Activated T-cell treated with anti-CD3 and anti-CD28 coated beads, Interleukin-2, amount 50 U/mL, for 4 hours (primary cell): ENCODE data around the gene DPH5. TPM values are rescaled to one million over a fixed set of nuclear protein-coding genes. Genes with fewer than 3 reads are reported as not detected.
"Not testable (repeated sequence)": the region's sequence is repeated elsewhere in the genome, so short reads cannot be mapped to it uniquely, and the experiment has no call there.

Experiments
- ATAC-seq, 2 donors: fragments of 200-7000 bp; cut with Tn5 transposase; one replicate each; pipeline ENCODE4 v1.10.0; 2021
- DNase-seq: peaks from one replicate; pipeline ENCODE4 v3.0.0-alpha.2; 2020
- H3K27me3 Mint-ChIP-seq: one replicate; pipeline ENCODE4 v1.8.0; 2021; ENCODE audit warnings: low read depth, mixed read lengths
- H3K36me3 Mint-ChIP-seq: one replicate; pipeline ENCODE4 v1.8.0; 2022; ENCODE audit warnings: mixed read lengths; ENCODE audit not compliant: insufficient read depth
- H3K4me1 Mint-ChIP-seq: one replicate; pipeline ENCODE4 v1.8.0; 2021; ENCODE audit warnings: low read depth, mixed read lengths
- H3K4me3 Mint-ChIP-seq: one replicate; pipeline ENCODE4 v1.8.0; 2021; ENCODE audit warnings: mild to moderate bottlenecking, moderate library complexity, mixed read lengths
- H3K9me3 Mint-ChIP-seq: one replicate; pipeline ENCODE4 v1.8.0; 2021; ENCODE audit warnings: mixed read lengths
- total RNA-seq, 3 donors: library from RNA; stranded (reverse); gene quantifications; one replicate each; pipeline ENCODE4 v1.2.1, GENCODE V29; 2021

DPH5 gene
- total RNA-seq, 3 donors from 2014 or later: 57.7 to 73.7 (median 72.4) TPM

GRCh38 chr1:100989306-100990077 is 36.1 kb downstream of the DPH5 start:
- Mint-ChIP-seq H3K9me3 (no peaks in the 10 kb centered on the region), H3K4me3 (no peak overlapping the region), H3K36me3 (peaks cover 45% of the 10 kb centered on the region), H3K27me3 (no peaks in the 10 kb centered on the region), H3K4me1 (peaks cover 14% of the 10 kb centered on the region)
- no peak for ATAC-seq
- DNase-seq: no peak

- DNase-seq: no peak
- Mint-ChIP-seq H3K4me1 (peaks cover 16% of the 10 kb centered on the region), H3K9me3 (no peaks in the 10 kb centered on the region), H3K36me3 (peaks cover 55% of the 10 kb centered on the region), H3K4me3 (no peak overlapping the region), H3K27me3 (no peaks in the 10 kb centered on the region)
- no peak for ATAC-seq
These were observed 37.5 kb downstream of the DPH5 start for GRCh38 chr1:100988121-100988520.

GRCh38 chr1:100982793-100983192 is 42.8 kb downstream of the DPH5 start:
- Mint-ChIP-seq H3K27me3 (no peaks in the 10 kb centered on the region), H3K4me1 (peaks cover 16% of the 10 kb centered on the region), H3K36me3 (peaks cover 65% of the 10 kb centered on the region), H3K9me3 (no peaks in the 10 kb centered on the region), H3K4me3 (no peak overlapping the region)
- ATAC-seq: no peak
- DNase-seq: no peak

- no peaks in the 10 kb centered on the region for H3K27me3 Mint-ChIP-seq
- H3K4me3 Mint-ChIP-seq: no peak overlapping the region
- DNase-seq (no peak), ATAC-seq (no peak)
- H3K36me3 Mint-ChIP-seq: peaks cover 65% of the 10 kb centered on the region
- H3K4me1 Mint-ChIP-seq: peaks cover 14% of the 10 kb centered on the region
- no peaks in the 10 kb centered on the region for H3K9me3 Mint-ChIP-seq
These were observed 46.0 kb downstream of the DPH5 start for GRCh38 chr1:100979631-100980030.

GRCh38 chr1:100976936-100977335 is 48.6 kb downstream of the DPH5 start:
- H3K4me1 Mint-ChIP-seq: peaks cover 18% of the 10 kb centered on the region
- H3K9me3 Mint-ChIP-seq: no peaks in the 10 kb centered on the region
- no peak for ATAC-seq
- no peaks in the 10 kb centered on the region for H3K27me3 Mint-ChIP-seq
- peaks cover 55% of the 10 kb centered on the region for H3K36me3 Mint-ChIP-seq
- H3K4me3 Mint-ChIP-seq: no peak overlapping the region
- DNase-seq: no peak

- H3K36me3 Mint-ChIP-seq: peaks cover 51% of the 10 kb centered on the region
- no peaks in the 10 kb centered on the region for H3K9me3 Mint-ChIP-seq
- H3K4me1 Mint-ChIP-seq: peaks cover 37% of the 10 kb centered on the region
- ATAC-seq (no peak), DNase-seq (no peak)
- H3K4me3 Mint-ChIP-seq: no peak overlapping the region
- H3K27me3 Mint-ChIP-seq: no peaks in the 10 kb centered on the region
These were observed 53.4 kb downstream of the DPH5 start for GRCh38 chr1:100972185-100972584.

DNA sequence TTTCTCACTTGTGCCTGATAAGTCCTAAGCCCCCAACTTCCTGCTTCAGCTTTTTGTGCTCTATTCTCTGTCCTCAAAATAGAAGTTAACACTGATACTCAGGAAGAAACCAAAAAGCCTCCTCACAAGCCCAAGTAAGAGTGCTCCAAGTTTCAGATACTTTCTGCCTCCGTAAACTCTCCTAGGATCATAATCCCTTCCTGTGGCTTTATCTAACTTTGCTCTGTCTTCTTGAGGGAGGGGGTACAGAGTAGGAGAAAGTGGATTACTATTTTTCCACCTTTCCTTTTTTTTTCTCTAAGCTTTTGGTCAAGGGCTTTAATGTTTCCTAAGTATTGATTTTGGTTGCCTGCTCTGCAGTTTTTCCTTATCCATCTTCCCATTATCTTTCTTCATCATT is 54.6 kb downstream of the DPH5 start:
- H3K9me3 Mint-ChIP-seq: no peaks in the 10 kb centered on the region
- H3K4me1 Mint-ChIP-seq: peaks cover 35% of the 10 kb centered on the region
- H3K27me3 Mint-ChIP-seq: no peaks in the 10 kb centered on the region
- H3K4me3 Mint-ChIP-seq: no peak overlapping the region
- peaks cover 51% of the 10 kb centered on the region for H3K36me3 Mint-ChIP-seq
- DNase-seq (no peak), ATAC-seq (no peak)

DNA sequence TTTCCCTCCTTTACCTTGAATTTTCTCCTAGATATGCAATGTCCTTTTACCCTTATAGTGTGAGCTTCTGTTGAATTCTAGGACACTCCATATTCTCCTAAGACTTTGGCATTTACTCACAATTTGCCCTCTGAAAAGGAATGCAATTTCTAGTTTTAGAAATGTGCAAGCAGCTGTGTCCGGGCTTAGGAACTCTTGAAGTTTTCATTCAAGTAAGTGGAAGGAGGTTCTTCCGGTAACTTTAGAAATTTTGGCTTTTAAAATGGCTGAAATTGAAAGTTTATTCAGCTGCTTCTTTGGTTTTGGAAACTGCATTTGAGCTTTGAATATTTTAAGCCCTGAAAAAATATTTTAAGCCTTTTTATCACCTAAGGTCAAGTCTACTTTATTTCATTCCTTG is 56.3 kb downstream of the DPH5 start:
- no peak for ATAC-seq
- no peaks in the 10 kb centered on the region for H3K9me3 Mint-ChIP-seq
- peaks cover 35% of the 10 kb centered on the region for H3K4me1 Mint-ChIP-seq
- H3K36me3 Mint-ChIP-seq: peaks cover 50% of the 10 kb centered on the region
- no peak for DNase-seq
- no peak overlapping the region for H3K4me3 Mint-ChIP-seq
- H3K27me3 Mint-ChIP-seq: no peaks in the 10 kb centered on the region

DNA sequence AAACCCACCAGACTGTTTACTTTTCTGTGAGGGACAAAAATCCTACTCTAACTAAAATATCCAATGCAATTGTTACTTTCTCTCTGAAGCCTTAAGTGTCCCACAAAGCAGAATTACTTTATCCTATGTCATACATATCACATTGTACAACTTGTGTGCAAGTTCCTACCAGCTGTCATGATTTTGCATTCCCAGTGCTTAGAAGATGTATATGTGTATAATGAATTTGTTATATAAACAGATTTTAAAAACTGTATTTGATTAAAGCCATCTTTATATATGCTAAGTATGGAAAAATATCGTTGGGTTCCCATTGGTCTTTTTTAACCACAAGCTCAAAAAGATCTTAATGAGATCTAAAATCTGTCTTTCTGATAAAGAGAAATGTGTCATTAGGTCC is 57.0 kb downstream of the DPH5 start:
- H3K9me3 Mint-ChIP-seq: no peaks in the 10 kb centered on the region
- H3K27me3 Mint-ChIP-seq: no peaks in the 10 kb centered on the region
- H3K36me3 Mint-ChIP-seq: peaks cover 48% of the 10 kb centered on the region
- DNase-seq (no peak), ATAC-seq (no peak)
- peaks cover 32% of the 10 kb centered on the region for H3K4me1 Mint-ChIP-seq
- no peak overlapping the region for H3K4me3 Mint-ChIP-seq

DNA sequence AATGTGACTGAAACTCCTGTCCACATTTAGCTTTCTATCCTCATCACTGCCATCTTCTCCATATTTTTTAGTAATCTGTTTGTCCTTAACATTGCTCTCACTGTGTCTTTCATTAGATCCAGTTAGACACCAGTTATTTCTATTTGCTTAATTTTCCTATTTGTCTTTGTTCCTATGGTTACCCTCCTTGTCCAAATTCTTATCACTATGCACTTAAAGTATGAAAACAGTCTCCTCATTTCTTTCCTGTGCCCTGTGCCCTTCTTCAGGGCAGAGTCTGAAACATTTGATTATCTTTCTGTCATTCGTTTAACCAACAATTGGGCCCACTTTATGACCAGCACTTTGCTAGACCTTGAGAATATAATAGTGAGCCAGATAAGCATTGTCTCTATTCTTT is 65.5 kb downstream of the DPH5 start:
- Mint-ChIP-seq H3K9me3 (no peaks in the 10 kb centered on the region), H3K4me1 (peaks cover 42% of the 10 kb centered on the region), H3K27me3 (no peaks in the 10 kb centered on the region), H3K4me3 (no peak overlapping the region), H3K36me3 (peaks cover 43% of the 10 kb centered on the region)
- DNase-seq (no peak), ATAC-seq (no peak)

- H3K36me3 Mint-ChIP-seq: peaks cover 42% of the 10 kb centered on the region
These were observed 66.0 kb downstream of the DPH5 start for GRCh38 chr1:100959502-100960060.

DNA sequence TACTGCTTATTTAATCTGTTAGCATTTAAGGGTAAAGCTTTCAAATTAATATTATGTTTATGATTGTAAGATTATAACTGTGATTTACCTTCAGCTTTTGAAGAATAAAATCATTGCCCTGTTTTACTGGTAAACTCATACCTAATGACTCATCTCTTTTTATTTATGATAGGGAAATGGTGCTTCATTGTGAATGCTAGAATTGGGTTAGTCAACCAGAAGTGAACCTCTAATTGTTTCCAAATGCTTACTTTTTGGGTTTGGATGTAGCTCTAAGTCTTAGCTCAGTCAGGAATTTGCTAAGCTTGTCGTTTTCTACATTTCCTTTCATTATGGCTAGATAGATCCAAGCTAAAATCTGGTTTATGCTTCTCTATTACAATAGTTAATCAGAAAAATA is 70.3 kb downstream of the DPH5 start:
- ATAC-seq: peak in 1 of 2 donors; percentile 50
- H3K4me3 Mint-ChIP-seq: no peak overlapping the region
- peaks cover 46% of the 10 kb centered on the region for H3K4me1 Mint-ChIP-seq
- no peaks in the 10 kb centered on the region for H3K27me3 Mint-ChIP-seq
- H3K9me3 Mint-ChIP-seq: peaks cover 19% of the 10 kb centered on the region
- H3K36me3 Mint-ChIP-seq: peaks cover 45% of the 10 kb centered on the region
- no peak for DNase-seq

More at GRCh38 chr1:100959502-100960060, 66.0 kb downstream of the DPH5 start:
- DNase-seq (no peak), ATAC-seq (peak; percentile 50 to 66)
- no peaks in the 10 kb centered on the region for H3K9me3 Mint-ChIP-seq
- H3K4me3 Mint-ChIP-seq: no peak overlapping the region
- H3K4me1 Mint-ChIP-seq: peaks cover 41% of the 10 kb centered on the region
- no peaks in the 10 kb centered on the region for H3K27me3 Mint-ChIP-seq

GRCh38 chr1:100953960-100954730 is 71.4 kb downstream of the DPH5 start:
- no peak for DNase-seq
- H3K27me3 Mint-ChIP-seq: no peaks in the 10 kb centered on the region
- peaks cover 19% of the 10 kb centered on the region for H3K9me3 Mint-ChIP-seq
- H3K4me3 Mint-ChIP-seq: no peak overlapping the region
- no peak for ATAC-seq
- H3K4me1 Mint-ChIP-seq: peaks cover 47% of the 10 kb centered on the region
- peaks cover 44% of the 10 kb centered on the region for H3K36me3 Mint-ChIP-seq

DNA sequence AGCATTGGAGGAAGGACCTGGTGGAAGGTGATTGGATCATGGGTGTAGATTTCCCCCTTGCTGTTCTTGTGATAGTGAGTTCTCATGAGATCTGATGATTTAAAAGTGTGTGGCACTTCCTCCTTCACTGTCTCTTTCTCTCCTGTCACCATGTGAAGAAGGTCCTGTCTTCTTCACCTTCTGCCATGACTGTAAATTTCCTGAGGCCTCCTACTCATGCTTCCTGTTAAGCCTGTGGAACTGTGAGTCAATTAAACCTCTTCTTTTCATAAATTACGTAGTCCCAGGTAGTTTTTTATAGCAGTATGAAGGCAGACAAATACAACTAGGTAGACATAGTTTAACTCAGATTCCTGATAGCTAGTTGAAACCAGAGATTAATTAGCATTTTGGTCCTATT is 72.6 kb downstream of the DPH5 start:
- not testable (repeated sequence) for DNase-seq, H3K4me3 Mint-ChIP-seq, H3K27me3 Mint-ChIP-seq
- peak; percentile 83 to 87 for ATAC-seq
- H3K36me3 Mint-ChIP-seq: peaks cover 54% of the 10 kb centered on the region
- H3K9me3 Mint-ChIP-seq: peaks cover 28% of the 10 kb centered on the region
- H3K4me1 Mint-ChIP-seq: peaks cover 58% of the 10 kb centered on the region
